NCI-H2227 (cell line): ENCODE results near the gene CFAP70.
"Not testable (repeated sequence)": the region's sequence is repeated elsewhere in the genome, so short reads cannot be mapped to it uniquely, and the experiment has no call there.

Experiments used
- DNase-seq: peaks from one replicate; lab custom pipeline; 2025; ENCODE audit not compliant: unreplicated experiment; lab: John Stamatoyannopoulos, UW

CFAP70 gene

DNA sequence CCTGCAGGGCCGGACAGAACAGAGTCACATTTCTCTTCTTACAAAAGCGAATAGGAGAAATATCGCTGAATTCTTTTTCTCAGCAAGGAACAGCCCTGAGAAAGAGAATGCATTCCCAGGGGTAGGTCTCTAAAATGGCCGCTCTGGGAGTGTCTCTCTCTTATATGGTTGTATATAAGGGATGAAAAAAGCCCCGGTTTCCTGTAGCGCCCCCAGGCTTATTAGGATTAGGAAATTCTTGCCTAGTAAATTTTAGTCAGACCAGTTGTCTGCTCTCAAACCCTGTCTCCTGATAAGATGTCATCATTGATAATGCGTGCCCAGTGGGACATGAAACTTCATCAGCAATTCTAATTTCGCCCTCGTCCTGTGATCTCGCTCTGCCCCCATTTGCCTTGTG lies 100.1 kb downstream of the CFAP70 start:
- DNase-seq = not testable (repeated sequence)

- DNase-seq = no peak
These were observed 105.5 kb downstream of the CFAP70 start for GRCh38 chr10:73253225-73253555.

DNA sequence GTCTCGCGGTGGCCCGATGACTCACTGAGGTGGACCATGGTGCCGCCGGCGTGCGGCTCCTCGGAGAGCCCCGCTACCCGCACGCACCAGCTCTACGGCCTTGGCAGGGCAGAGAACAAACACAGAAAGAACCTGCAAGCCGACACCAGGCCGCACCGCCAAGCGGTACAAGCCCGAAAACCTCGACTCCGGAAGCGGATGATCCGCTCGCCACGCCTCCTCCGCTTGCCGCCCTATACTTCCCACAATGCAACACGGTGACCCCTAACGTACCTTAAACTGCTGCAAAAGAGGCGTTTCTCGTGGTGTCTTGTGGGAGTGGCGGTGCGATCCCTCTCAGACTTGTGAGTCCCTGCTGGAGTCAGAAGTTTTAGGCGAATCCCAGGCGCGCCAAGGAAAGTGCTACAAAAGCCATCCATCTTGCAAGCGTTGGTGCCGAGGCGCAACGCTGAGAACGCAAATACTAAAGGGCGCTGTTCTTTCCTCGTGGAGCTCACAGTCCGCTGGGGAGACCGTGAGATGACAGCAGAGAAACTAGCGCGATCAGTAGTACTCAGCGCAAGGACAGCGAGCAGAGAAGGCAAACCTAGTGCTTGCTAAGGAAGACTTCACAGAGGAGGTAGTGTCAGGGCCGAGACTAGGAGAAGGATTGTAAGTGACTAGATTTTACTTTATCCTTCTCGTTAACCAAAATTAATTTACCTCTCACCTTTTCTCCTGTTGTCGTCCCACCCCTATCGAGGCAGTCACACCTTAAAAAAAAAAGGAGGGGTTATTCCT lies 106.0 kb downstream of the CFAP70 start, which contains the start of gene MRPS16:
TSS of gene MRPS16 (minus strand) at position 200 of the 780 bp plus-strand sequence. CDS start at position 38, 162 bp downstream.
- DNase-seq = peak; percentile 92

DNA sequence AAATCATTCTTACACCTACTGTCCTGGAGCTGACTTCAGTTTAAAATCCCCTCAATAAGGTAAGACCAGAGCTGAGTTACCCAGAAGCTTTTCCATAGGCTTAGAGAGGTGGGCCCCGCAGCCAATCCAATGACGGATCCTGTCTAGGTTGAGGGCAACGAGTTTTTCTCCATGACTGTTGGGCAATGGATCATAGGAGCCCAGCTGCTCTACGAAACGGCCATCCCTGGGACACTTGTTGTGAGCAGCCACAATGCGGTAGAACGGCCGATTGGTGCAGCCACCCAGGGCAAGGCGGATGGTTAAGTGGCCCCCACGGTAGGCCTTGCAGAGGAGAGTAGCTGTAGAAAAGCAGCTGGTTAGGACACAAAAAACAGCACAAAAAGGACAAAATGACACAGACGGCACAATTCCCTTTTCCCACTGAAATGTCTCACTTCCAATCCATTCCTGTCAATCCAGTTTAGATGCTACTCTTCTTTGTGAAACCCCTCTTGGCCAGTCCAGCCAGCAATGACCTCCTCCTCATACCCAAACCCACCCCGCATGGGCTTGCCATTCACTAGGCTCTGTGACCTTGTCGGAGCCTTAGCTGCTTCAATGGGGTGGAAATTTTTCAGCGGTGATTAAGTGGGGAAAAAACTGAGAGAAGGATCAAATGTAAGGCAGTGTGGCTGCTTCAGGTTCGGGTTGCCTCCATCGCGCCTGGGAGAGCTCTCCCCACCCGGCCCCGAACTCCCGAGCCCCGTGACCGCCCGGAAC lies 106.8 kb downstream of the CFAP70 start:
- DNase-seq = peak; percentile 45

DNA sequence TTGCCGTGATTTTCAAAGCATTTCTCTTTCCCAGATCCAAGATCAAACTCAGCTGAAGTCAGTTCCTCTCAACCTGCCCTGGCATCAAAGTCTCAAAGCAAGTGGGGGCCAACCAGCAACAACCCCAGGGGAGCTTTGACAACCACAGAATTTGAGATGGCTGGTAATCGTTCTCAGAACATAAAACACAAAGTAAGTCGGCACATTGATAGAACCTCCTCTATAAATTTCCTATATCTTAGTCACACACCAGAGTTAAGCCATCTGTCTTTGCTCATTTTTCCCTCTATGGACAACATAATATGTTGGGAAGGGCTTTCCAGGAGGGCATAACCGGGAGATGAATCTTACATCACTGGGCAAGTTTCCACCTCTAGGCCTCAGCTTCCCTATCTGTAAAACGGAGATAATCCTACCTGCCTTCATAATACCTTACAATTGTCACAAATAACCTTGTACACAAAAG lies 110.4 kb downstream of the CFAP70 start:
- no peak for DNase-seq

GRCh38 chr10:73247509-73248258 lies 111.0 kb downstream of the CFAP70 start:
- DNase-seq = no peak

- DNase-seq = peak; percentile 96
These were observed 111.8 kb downstream of the CFAP70 start, which contains the start of gene DNAJC9 for GRCh38 chr10:73246646-73247508. Gene DNAJC9 (minus strand): TSS chr10:73247255. CDS start chr10:73247189, 66 bp downstream.

- DNase-seq = no peak
These were observed 112.4 kb downstream of the CFAP70 start for GRCh38 chr10:73246322-73246645.

- no peak for DNase-seq
These were observed 113.7 kb downstream of the CFAP70 start for GRCh38 chr10:73244866-73245477.

DNA sequence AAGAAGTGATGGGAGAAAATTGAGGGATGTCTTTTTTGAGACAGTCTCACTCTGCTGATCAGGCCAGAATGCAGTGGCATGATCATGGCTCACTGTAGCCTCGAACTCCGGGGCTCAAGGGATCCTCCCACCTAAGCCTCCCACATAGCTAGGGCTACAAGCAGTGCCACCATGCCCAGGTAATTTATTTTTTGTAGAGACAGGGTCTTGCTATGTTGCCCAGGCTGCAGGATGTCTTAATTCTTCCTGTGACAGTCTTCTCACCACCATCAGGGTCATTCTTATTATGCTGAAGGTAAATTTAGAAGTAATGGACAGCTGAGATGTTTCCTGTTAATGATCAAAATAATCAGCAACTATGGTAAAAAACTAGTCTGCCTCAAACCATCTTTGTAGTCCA lies 118.8 kb downstream of the CFAP70 start:
- no peak for DNase-seq

DNA sequence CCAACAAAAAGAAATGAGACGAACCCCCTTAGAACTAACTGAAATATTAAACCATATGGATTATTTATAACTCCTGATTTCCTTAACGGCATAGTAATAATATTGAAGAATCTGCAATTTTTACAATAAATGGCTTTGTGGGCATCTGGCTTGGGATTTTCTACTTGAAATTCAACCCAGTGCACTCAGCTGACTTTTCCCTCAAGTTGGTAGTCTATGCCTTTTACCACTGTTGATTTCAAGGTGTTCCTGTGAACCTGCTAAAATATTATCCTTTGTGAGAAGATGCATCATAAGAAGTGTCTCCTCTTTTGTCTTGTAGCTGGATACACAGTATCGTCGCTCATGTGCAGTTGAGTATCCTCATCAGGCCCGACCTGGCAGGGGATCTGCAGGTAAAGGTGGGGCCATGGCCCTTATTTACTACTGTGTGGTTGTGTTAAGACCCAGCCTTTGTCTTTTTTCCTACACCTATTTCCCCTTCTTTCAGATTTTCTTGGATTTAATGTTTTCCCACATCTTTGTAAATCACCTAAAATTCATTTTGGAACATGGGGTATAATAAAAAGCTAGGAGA lies 119.6 kb downstream of the CFAP70 start:
- DNase-seq = no peak

- no peak for DNase-seq
These were observed 124.0 kb downstream of the CFAP70 start for GRCh38 chr10:73234695-73235094.

DNA sequence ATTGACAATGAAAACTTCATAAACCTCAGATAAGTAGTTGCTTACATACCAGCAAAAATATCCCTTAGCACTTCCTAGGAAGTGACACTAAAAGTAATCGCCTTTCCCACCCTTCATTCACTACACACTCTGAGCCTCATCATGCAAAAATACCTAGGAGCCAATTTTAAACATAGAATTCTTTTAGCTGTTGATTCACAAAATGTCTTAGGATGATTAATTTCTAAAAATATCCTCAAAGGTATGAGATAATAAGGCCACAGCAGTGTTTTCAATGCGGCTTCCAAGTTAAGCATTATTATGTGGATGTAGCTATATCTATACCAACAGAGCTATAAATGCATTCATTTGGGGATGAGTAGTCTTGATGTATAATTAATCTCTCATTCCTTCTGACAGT lies 124.8 kb downstream of the CFAP70 start:
- no peak for DNase-seq

GRCh38 chr10:73232887-73233286 lies 125.8 kb downstream of the CFAP70 start:
- peak; percentile 9 for DNase-seq

GRCh38 chr10:73229567-73229966 lies 129.1 kb downstream of the CFAP70 start:
- no peak for DNase-seq

DNA sequence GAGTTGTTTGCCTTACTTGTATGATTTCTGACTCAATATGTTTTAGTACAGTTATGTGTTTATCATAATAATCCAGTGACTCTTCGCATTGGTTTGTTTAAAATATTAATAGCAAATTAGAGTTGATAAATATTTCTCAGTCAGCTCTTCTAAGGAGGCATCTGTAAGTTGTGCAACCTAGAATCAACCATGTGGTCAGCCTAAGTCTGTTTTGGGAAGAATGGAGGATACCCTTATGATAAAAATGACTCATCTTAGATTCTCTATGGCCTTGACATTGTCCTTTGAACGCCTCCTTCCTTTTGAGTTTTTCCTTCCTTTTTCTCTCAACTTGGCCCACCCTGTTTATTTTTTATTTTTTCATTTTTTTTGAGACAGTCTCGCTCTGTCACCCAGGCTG lies 130.4 kb downstream of the CFAP70 start:
- DNase-seq = no peak

DNA sequence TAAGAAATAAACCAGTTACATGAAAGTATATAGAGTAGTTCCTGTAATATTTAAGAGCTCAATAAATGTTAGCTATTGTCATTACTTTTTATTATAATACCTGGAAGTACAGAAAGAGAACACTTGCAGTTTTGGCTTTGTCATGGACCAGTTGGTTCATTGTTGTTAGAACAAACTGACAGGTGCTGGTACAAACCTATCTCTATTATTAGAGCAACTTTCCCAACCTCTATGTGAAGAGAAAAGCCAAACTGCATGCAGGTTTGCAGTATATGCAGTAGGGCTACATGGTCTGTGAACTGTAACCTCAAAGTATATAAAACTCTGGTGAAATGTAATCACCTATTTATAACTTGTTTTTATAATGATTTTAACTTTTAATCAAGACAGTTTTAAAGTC lies 132.0 kb downstream of the CFAP70 start:
- DNase-seq = no peak

DNA sequence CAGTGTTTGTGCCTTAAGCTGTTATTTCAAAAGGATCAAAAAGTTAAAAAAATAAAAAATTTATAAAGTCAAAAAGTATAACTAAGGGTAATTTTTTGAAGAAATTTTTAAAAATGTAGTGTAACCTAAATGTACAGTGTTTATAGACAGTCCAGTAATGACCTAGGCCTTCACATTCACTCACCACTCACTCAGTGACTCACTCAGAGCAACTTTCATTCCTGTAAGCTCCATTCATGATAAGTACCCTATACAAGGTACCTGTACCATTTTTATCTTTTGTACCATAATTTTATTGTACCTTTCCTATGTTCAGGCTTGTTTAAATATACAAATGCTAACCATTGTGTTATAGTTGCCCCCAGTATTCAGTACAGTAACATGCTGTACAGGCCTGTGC lies 133.1 kb downstream of the CFAP70 start:
- DNase-seq = no peak

DNA sequence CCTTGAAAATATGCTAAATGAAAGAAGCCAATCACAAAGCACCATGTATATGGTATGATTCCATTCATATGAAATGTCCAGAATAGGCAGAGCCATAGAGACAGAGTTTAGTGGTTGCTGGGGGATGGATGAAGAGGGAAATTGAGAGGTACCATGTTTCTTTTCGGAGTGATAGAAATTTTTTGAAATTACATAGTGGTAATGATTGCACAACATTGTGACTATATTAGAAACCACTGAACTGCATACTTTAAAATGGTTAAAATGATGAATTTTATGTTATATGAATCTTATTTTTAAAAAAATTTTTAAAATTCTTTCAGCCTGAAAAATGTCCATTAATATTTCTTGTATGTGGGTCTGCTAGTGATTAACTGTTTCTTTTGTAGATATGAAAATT lies 137.7 kb downstream of the CFAP70 start:
- no peak for DNase-seq

DNA sequence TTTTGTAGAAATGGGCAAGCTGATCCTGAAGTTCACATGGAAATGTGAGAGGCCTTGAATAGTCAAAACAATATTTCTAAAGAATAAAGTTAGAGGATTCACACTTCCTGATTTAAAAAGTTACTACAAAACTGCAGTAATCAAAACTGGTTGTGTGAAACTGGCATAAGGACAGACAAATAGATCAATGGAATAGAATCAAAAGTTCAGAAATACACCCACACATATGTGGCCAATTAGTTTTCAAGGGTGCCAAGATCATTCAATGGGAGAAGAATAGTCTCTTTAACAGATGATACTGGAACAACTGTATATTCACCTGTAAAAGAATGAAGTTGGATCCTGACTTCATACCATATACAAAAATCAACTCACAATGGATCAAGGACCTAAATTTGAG lies 139.3 kb downstream of the CFAP70 start:
- DNase-seq = no peak
